GM10248 (cell line): ENCODE data around the gene CDC37L1.
A peak's percentile ranks its signal among the peaks of the same experiment; 100 is the strongest.

ENCODE experiments used
- CTCF ChIA-PET: fragments of 300-600 bp; sonication (Branson Sonifier 250); formaldehyde crosslinking; extraction: SDS; loops from one replicate; lab custom pipeline; 2021; ENCODE audit warnings: antibody characterized with exemption; lab: Yijun Ruan, JAX
- POLR2A ChIA-PET: fragments of 350-650 bp; sonication (Branson Sonifier 250); formaldehyde crosslinking; extraction: SDS; loops from one replicate; lab custom pipeline; 2020; ENCODE audit warnings: antibody characterized with exemption; lab: Yijun Ruan, JAX
- DNase-seq: peaks from one replicate; pipeline ENCODE4 v3.0.0; 2012; ENCODE audit errors: extremely low spot score
- CTCF ChIP-seq: IDR thresholded peaks from 2 replicates; pipeline ENCODE4 v1.5.1; 2012; ENCODE audit warnings: mild to moderate bottlenecking, low read depth; ENCODE audit errors: extremely low read depth, missing control alignments, control extremely low read depth

The CDC37L1 gene

GRCh38 chr9:4666042-4666699 lies 13.2 kb upstream of the CDC37L1 start, which contains the start of gene SPATA6L:
Gene SPATA6L, minus strand, starts transcription at chr9:4666480. Its CDS starts 230 bp downstream, at chr9:4666250.
- ChIA-PET POLR2A (interaction anchor here (0.6 to 1.4 kb wide), 4 partner anchors 13 to 764 kb away, joined by 3 to 4 read pairs (median 3); partner anchors contain the start of genes CDC37L1 and SLC1A1), CTCF (interaction anchor here (0.9 to 2.9 kb wide), 6 partner anchors 8 to 96 kb away, joined by 3 to 8 read pairs (median 4); partner anchors contain the start of gene CDC37L1)
- peak; percentile 25 for TF ChIP-seq CTCF
- peak; percentile 58 for DNase-seq

- POLR2A ChIA-PET = no interaction called here
- no peak for DNase-seq
- CTCF ChIA-PET = no interaction called here
- no peak for TF ChIP-seq CTCF
Observed at GRCh38 chr9:4667681-4668080, 11.7 kb upstream of the CDC37L1 start.

- peak; percentile 12 for TF ChIP-seq CTCF
- no peak for DNase-seq
- POLR2A ChIA-PET = no interaction called here
- CTCF ChIA-PET = no interaction called here
Observed at GRCh38 chr9:4668604-4669003, 10.8 kb upstream of the CDC37L1 start.

GRCh38 chr9:4669890-4670289 lies 9.5 kb upstream of the CDC37L1 start:
- CTCF ChIA-PET = interaction anchor here (1.0 to 2.0 kb wide), 2 partner anchors 13 to 65 kb away, joined by 3 to 7 read pairs; no protein-coding TSS in a partner anchor

GRCh38 chr9:4670591-4670990 lies 8.8 kb upstream of the CDC37L1 start:
- TF ChIP-seq CTCF = no peak
- ChIA-PET POLR2A (no interaction called here), CTCF (interaction anchor here (0.6 to 2.0 kb wide), 2 partner anchors 14 to 66 kb away, joined by 3 to 7 read pairs; no protein-coding TSS in a partner anchor)
- no peak for DNase-seq

More at GRCh38 chr9:4669890-4670289, 9.5 kb upstream of the CDC37L1 start:
- POLR2A ChIA-PET = no interaction called here
- TF ChIP-seq CTCF = no peak
- DNase-seq = no peak

GRCh38 chr9:4671737-4672136 lies 7.6 kb upstream of the CDC37L1 start:
- ChIA-PET CTCF (interaction anchor here (0.8 kb wide), 1 partner anchor 92 kb away, joined by 3 read pairs; no protein-coding TSS in a partner anchor), POLR2A (no interaction called here)
- TF ChIP-seq CTCF = no peak
- DNase-seq = no peak
